Activated T-helper 1 cell treated with Interleukin-2 at 50 U/mL for 16 hours (primary cell): ENCODE measurements around the gene GPR37L1.
"Not testable (repeated sequence)": the region's sequence is repeated elsewhere in the genome, so short reads cannot be mapped to it uniquely, and the experiment has no call there.

Experiments
- DNase-seq: peaks from one replicate; pipeline ENCODE4 v3.0.0-alpha.2; 2020; ENCODE audit warnings: low read depth

Gene GPR37L1

DNA sequence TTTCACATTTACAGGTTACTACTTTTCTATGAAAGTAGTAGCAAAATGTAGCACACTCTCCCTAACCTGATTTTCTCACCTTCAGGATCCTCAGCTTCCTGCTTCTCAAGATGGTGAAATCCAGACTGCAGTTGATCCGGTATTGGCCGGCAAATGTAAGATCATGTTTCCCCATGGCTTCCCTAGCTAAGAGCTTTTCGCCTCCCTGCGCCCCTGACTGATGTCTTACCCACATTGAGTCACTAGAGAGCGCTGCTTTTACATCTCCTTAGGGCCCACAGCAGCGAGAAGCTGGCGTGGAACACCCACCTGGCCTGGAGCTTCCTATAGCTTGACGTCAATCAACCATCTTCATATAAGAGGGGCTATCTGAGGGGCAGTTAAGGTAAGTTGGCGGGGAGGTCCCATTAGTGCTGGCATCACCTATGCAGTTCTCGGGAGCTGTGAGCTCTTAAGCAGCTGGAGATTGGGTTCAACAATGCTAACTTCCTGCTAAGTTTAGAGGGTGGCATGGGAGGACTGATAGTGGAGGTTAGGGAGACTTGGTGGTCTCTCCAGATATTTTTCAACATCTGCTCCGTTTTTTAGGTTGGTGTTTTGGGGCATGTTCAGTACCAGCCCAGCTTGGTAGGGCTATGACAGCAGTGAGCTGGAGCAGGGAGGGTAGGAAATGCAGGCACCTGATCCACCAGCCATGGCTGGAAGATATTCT lies 32.2 kb downstream of the GPR37L1 start:
- DNase-seq = peak; percentile 33

- DNase-seq = no peak
These were observed 32.8 kb downstream of the GPR37L1 start for GRCh38 chr1:202155478-202156021.

GRCh38 chr1:202156590-202156989 lies 33.9 kb downstream of the GPR37L1 start:
- DNase-seq = no peak

GRCh38 chr1:202157945-202158344 lies 35.2 kb downstream of the GPR37L1 start:
- DNase-seq = no peak

GRCh38 chr1:202158810-202159533 lies 36.3 kb downstream of the GPR37L1 start:
- DNase-seq = no peak

DNA sequence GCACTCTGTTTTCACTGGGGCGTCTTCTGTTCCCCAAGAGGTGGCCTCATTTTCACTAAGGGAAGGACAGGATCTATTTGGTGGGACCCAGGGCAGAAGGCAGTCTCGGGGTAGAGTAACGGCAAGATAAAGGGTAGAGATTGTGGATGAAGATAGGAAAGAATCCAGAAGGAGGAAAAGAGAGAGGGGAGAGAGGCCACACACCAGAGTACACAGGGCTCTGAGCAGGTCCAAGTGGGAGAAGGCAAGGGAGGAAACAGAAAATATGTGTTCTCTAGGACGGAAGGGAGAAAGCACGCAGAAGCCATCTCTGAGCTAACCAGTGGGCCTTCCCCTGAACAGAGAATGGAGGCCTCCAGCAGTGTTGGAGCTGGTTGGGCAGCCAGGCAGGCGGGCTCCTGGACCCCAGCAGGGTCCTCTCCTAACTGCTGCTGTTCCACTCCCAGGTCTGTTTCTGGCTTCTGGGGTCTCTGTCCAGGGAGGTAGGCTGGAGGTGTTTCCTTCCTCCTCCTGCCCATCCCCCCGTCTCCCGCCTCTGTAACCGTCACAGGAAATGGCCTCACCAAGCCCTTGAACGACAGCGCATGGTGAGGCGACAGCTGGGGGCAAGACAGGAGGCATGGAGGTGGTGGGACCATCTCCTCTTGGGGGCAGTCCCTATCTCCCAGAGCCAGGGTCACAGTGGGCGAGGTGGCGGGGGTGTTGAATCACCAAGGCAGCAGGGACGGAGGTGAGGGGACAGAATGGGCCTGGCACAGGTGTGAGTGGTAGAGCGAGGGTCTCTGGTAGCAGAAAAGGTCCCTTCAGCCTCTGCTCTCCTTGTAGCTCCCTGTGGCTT lies 37.0 kb downstream of the GPR37L1 start:
- peak; percentile 33 for DNase-seq

GRCh38 chr1:202160377-202160940 lies 37.7 kb downstream of the GPR37L1 start, which contains the start of gene PTPN7:
Gene PTPN7, minus strand, starts transcription at chr1:202160602. Its CDS starts 1,200 bp downstream, at chr1:202159402.
- peak; percentile 66 for DNase-seq

DNA sequence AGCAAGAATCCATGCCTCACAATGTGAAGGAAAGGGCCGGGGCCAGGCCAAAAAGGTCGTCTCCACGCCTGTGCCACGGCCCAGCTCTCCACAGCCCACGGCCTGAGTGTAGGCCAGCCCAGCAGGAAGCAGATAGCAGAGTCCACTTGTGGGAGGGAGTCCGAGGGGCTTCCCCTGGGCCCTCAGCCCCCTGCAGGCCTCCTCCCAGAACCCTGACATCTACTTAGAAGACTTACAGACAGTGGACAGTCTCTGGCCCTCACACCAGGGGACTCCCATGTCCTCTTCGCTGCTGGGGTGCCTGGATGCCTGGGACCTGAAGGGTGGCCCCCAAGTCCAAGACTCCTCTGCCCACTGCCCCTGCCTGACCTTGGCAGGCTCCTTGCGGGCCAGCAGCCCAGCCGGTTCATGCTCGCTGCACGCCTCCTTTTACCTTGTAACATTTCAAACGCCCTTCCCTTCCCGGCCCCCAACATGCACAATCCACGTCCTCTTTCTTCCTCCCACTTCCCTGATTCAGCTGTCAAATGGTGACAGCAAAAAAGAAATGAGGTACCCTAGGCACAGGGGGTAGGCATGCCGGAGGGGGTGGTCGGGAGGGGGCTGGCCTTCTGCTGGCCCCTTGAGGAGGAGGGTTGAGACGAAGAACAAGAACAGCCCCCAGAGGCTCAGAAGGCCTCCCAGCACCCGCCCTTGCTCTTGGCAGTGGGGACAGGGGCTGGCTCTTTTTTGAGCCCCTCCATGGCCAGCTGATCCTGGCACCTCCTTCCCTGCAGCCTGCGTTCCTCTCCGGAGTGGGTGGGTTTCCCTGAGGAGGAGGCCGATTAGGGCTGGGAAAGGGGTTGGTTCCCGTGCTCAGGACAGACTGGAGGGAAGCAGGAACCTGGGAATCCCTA lies 38.7 kb downstream of the GPR37L1 start:
- DNase-seq = no peak

DNA sequence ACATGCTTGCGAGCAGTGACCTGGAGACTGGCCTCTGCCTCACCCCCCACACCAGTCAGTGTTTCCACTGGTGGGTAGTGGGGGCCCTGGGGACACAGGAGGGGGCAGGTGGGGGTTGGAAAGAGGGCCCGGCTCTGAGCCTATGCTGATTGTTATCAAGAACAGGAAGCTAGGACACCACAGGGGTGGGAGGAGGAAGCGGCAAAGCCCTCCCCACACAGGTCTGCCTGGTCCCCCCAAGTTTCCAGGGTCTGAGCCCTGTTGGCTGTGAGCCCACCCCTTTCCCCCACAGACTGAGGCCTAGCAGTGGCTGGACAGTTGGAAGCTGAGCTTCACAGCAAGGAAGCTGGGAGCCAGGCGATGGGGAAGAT lies 39.3 kb downstream of the GPR37L1 start:
- peak; percentile 35 for DNase-seq

DNA sequence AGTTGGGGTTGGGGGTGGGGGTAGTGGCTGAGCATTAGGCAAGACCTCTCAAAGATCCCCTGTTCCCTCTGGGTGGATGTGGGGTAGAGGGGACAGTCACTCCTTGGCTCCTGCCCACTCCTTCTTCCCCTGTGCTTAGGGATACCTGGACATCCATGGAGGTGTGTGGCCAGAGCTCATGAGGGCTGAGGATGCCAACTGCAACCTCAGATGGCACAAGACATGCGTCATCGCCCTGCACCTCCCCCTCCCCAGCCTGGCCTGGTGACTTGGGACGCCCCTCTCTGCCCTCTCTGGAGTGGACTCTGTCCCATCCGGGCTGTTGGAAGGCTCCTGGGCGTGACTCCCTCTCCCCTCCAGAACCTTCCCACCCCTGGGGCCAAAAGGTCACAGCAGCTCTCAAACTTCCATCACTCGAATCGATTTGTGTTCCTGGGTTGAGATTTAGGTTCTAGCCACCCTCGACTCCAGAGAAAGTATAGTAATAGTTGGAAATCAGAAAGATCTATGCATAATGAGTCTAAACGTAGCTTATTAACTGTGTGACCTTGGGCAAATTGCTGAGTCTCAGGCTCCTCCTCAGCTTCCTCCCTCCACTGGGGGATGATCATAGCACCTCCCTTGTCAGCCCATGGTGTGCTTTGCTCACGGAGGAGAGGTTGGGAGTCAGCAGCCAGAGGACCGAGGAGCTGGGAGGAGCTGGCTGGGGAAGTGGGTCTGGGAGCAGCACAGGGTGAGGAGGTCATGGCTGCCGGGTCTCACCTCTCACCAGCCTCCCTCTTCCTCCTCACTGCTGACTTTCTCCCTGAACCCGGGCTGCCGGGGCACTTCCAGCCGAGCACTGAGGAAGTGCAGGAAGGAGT lies 39.9 kb downstream of the GPR37L1 start:
- DNase-seq = no peak

DNA sequence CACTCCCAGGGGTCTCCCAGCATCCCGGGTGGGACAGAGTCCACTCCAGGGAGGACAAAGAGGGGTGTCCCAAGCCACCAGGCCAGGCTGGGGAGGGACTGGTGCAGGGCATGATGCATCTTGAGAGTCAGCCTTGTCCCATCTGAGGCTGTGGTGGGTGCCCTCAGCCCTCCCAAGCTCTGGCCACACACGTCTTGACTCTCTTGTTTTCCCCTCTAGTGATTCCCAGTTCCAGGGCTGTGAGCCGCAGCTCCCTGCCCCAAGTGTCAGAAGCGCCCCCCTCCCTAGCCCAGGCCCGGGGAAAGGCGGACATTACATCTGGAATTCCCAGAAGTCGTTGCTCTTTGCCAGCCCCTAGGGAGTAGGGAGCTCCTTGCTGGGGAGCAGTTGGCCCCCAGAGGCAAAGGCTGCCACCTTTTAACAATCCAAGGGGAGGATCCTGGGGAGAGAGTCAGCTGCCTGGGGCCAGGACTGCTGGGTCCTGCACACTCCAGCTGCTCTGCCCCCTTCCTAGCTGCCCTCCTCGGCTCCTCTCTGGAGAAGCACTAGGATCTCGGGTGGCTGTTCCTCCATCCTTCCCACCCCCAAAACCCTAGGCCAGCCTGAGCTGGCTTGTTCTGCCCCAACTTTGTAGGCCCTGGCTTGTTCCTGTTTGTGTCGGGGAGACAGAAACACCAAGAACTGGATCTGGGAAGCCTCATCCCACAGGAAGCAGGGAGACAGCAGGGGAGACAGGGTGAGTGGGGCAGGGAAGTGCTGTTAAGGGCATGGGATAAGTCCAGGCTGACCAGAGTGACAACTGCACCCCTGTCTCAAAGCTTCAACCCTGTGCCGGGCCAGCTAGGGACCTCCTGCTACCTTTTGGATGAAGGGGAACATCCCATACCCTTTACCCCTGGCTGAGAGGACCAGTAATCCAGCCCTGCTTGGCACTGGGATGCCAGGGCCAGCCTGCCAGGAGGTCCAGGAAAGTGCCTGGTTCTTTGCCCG lies 40.9 kb downstream of the GPR37L1 start:
- DNase-seq = no peak

DNA sequence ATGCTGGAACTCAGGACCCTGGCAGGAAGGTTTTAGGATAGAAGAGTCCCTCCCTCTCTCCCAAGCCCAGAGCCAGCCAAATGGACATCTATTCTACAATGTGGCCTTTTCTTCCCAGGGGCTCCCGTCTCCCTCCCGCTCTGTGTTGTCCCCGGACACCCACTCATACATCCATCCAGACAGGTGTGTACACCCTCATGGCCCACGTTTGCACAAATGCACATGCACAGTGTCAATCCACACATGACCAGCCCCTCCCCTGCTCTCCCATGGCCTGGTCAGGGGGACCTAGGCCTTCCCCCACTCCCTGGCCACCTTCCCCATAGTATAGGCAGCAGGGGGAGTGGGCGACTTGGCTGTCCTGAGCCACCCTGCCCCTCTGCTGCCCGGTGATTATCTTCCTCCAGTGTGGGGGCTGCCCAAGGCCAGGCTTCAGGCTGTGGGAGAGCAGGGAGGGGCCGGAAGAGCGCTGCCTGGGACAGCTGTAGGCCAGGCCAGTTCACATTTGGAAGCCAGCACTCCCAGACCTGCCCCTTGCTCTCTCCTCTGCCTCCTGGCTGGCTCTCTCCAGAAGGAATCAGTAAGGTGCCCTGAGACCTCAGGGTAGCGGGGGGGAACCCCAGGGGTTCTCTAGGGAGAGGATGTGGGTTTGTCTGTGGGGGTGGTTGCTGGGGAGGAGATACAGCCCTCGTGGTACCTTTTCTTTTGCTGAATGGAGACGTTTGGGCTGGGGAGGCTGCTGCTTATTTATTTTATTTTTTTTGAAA lies 41.7 kb downstream of the GPR37L1 start:
- peak; percentile 59 for DNase-seq

- DNase-seq = no peak
These were observed 42.7 kb downstream of the GPR37L1 start for GRCh38 chr1:202165267-202165941.

- DNase-seq = no peak
These were observed 43.5 kb downstream of the GPR37L1 start for GRCh38 chr1:202165942-202166843.

- not testable (repeated sequence) for DNase-seq
These were observed 44.3 kb downstream of the GPR37L1 start for GRCh38 chr1:202167054-202167453.

DNA sequence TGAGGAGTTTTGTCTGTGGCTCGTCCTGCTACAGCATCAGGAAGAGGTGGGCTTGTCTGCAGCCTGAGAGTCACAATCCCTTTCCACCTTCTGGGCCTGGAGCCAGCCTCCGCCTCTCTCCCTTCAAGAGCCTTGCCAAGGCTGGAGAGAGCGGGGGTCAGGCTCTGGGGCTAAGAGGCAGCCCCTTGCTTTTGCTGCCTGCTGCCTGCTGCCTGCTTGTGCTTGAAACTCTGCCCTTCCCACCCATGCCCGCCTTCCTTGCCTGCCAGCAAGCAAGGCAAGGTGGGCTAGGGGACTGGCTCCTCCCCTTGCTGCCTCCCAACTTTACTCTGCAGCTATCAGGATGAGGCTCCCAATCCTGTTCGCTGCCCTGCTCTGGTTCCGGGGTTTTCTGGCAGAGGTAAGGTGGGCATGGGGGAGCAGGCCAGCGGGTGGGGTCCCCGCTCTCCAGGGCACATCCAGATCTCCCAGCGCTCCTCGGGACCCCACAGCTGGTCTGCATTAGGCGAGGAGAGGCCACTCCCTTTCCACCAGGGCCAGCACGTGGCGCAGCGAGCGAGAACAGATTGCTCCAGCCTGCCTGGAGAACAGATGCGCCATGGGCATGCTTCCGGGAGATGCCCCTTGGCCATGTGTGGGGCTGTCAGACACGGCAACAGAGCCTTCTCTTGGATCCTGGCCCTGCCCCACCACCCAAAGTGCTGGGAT lies 45.1 kb downstream of the GPR37L1 start:
- no peak for DNase-seq
